Hepatocyte (in vitro differentiated cells): Measurements from ENCODE around the gene FAM180B. TPM values are rescaled to one million over a fixed set of nuclear protein-coding genes. Genes with fewer than 3 reads are reported as not detected.

Experiments
- DNase-seq: peaks from one replicate; pipeline ENCODE4 v3.0.0-alpha.2; 2016; ENCODE audit warnings: low spot score
- H2AFZ ChIP-seq: fragments of 200-600 bp; sonication (generic); 2 replicates; pipeline ENCODE4 v1.6.0; 2016; ENCODE audit warnings: antibody characterized with exemption, mild to moderate bottlenecking
- H3K27ac ChIP-seq: fragments of 200-600 bp; sonication (generic); 2 replicates; pipeline ENCODE4 v1.5.1; 2016; ENCODE audit warnings: mild to moderate bottlenecking
- H3K27me3 ChIP-seq: fragments of 200-600 bp; sonication (generic); 2 replicates; pipeline ENCODE4 v1.6.1; 2016
- H3K36me3 ChIP-seq: fragments of 200-600 bp; sonication (generic); replicated peaks from 2 replicates; pipeline ENCODE4 v1.5.1; 2016; ENCODE audit warnings: low read depth; ENCODE audit not compliant: insufficient read depth
- H3K4me1 ChIP-seq: fragments of 200-600 bp; sonication (generic); 2 replicates; pipeline ENCODE4 v1.5.1; 2016; ENCODE audit warnings: mild to moderate bottlenecking, moderate library complexity; ENCODE audit not compliant: insufficient read depth
- H3K4me2 ChIP-seq: fragments of 200-600 bp; sonication (generic); 2 replicates; pipeline ENCODE4 v1.6.0; 2016
- H3K4me3 ChIP-seq: fragments of 200-600 bp; sonication (generic); 2 replicates; pipeline ENCODE4 v1.5.1; 2016; ENCODE audit warnings: mild to moderate bottlenecking
- H3K79me2 ChIP-seq: fragments of 200-600 bp; sonication (generic); 2 replicates; pipeline ENCODE4 v1.6.0; 2017; ENCODE audit warnings: mild to moderate bottlenecking
- H3K9me2 ChIP-seq: fragments of 200-600 bp; sonication (generic); replicated peaks from 2 replicates; pipeline ENCODE4 v1.6.0; 2017; ENCODE audit warnings: mild to moderate bottlenecking; ENCODE audit not compliant: insufficient read depth
- H3K9me3 ChIP-seq: fragments of 200-600 bp; sonication (generic); 2 replicates; pipeline ENCODE4 v1.5.1; 2016; ENCODE audit warnings: low read depth, mild to moderate bottlenecking
- H4K20me1 ChIP-seq: fragments of 200-600 bp; sonication (generic); 2 replicates; pipeline ENCODE4 v1.6.0; 2016; ENCODE audit warnings: mild to moderate bottlenecking; ENCODE audit not compliant: insufficient read depth, poor library complexity, severe bottlenecking
- CTCF ChIP-seq: fragments of 200-600 bp; sonication (generic); IDR thresholded peaks from 2 replicates; pipeline ENCODE4 v1.5.1; 2016; ENCODE audit warnings: antibody characterized with exemption, mild to moderate bottlenecking; ENCODE audit not compliant: poor library complexity
- EZH2 ChIP-seq: fragments of 200-600 bp; sonication (generic); IDR thresholded peaks from 2 replicates; pipeline ENCODE4 v1.6.1; 2016; ENCODE audit warnings: antibody characterized with exemption, mild to moderate bottlenecking, borderline replicate concordance
- EZH2phosphoT487 ChIP-seq: fragments of 200-600 bp; sonication (generic); IDR thresholded peaks from one replicate; pipeline ENCODE4 v1.6.1; 2018; ENCODE audit warnings: antibody characterized with exemption, mild to moderate bottlenecking, low read depth, moderate library complexity; ENCODE audit not compliant: unreplicated experiment, severe bottlenecking
- WGBS: methylation state at CpG from one replicate; pipeline ENCODE4 v1.1.6; 2016; ENCODE audit warnings: low lambda C conversion rate; ENCODE audit errors: missing lambda C conversion rate; 5-methylcytosine and 5-hydroxymethylcytosine counted together
- polyA plus RNA-seq: library from polyadenylated mRNA; unstranded; fragments of >200 nt; fragmentation: Nextera tagmentation; extraction: Ambion mirVana; gene quantifications from 2 replicates; pipeline ENCODE4 v1.2.1, GENCODE V29; 2016
- total RNA-seq: library from RNA; depleted of rRNA; stranded (reverse); fragments of >200 nt; gene quantifications from 2 replicates; pipeline ENCODE4 v1.2.3, GENCODE V29; 2014

FAM180B gene
- total and polyA plus RNA-seq, 2 experiments from 2014 or later = 0.50 TPM; not detected in 1

DNA sequence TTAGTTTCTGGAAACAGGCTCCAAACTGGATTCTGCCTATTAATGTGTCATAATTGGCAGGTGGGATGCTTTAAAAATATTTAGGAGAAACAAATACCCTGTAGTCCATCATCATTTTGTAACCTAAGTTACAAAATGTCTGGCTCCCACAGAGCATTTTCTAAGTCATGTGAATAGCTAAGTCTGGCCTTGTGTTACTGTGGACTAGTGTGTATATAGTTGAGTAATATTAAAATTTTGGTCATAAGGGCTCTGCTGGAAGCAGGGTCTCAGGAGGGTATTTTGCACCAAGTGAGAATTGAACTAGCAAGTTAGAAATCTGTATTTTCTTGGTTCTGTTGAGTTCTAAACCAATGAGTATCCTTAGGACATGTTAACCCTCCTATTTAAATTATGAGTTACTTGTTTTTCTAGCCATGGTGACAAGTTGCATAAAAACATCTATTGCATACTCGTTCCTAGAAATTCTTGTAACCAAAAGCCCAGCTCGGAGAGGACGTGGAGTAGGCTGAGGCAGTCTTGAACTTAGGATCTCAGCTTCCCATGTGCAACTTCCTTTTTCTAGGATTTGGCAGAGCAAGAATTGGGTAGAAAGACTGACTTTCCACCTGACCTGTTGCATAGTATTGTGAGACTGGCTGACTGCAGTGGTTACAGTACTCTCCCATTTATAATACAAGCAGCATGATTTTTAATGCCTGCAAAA, 15.7 kb upstream of the FAM180B start:
- WGBS = 99% methylated on average over 3 of the region's 3 CpGs
- peaks cover 59% of the 10 kb centered on the region for H3K79me2 ChIP-seq

GRCh38 chr11:47571357-47571729, 15.1 kb upstream of the FAM180B start:
- no peaks in the 10 kb centered on the region for H3K36me3 ChIP-seq
- H3K9me2 ChIP-seq = no peaks in the 10 kb centered on the region
- WGBS = 93% methylated on average over 4 of the region's 4 CpGs
- no peak overlapping the region for H2AFZ ChIP-seq
- TF ChIP-seq EZH2phosphoT487 = no peak
- no peak for TF ChIP-seq EZH2
- no peak for TF ChIP-seq CTCF
- H3K4me3 ChIP-seq = no peak overlapping the region
- DNase-seq = no peak
- no peaks in the 10 kb centered on the region for H4K20me1 ChIP-seq
- no peak overlapping the region for H3K27ac ChIP-seq
- peaks cover 5% of the 10 kb centered on the region for H3K4me1 ChIP-seq
- no peaks in the 10 kb centered on the region for H3K9me3 ChIP-seq
- peaks cover 57% of the 10 kb centered on the region for H3K79me2 ChIP-seq
- H3K27me3 ChIP-seq = no peaks in the 10 kb centered on the region
- no peak overlapping the region for H3K4me2 ChIP-seq

More for the DNA sequence above, 15.7 kb upstream of the FAM180B start:
- no peak overlapping the region for H3K4me2 ChIP-seq
- no peaks in the 10 kb centered on the region for H3K36me3 ChIP-seq
- no peaks in the 10 kb centered on the region for H3K27me3 ChIP-seq
- no peaks in the 10 kb centered on the region for H3K9me2 ChIP-seq
- H4K20me1 ChIP-seq = no peaks in the 10 kb centered on the region
- no peak for DNase-seq
- H3K4me3 ChIP-seq = no peak overlapping the region
- no peaks in the 10 kb centered on the region for H3K9me3 ChIP-seq
- no peak overlapping the region for H2AFZ ChIP-seq
- TF ChIP-seq EZH2 (no peak), EZH2phosphoT487 (no peak), CTCF (no peak)
- H3K4me1 ChIP-seq = peaks cover 9% of the 10 kb centered on the region
- H3K27ac ChIP-seq = no peak overlapping the region

DNA sequence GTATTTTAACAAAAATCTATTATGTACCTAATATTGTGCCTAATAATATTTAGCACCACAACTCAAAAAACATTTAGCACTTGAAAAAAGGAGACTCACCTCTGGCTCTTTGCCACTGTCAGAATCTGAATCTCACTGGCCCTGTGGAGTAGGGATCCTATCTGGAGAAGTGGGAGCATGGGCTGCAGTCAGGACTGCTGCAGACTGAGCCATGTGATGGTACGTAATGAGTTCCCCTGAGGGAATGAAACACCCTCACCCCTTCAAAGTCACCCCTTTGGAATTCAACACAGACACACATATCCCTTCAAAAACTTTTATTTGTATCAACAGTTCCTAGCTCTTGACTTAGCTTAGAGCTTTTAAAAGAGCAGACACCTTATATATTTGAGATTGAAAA, 14.6 kb upstream of the FAM180B start:
- no peaks in the 10 kb centered on the region for H3K4me1 ChIP-seq
- WGBS = 75% methylated on average over 1 of the region's 1 CpG
- H3K79me2 ChIP-seq = peaks cover 57% of the 10 kb centered on the region
- H3K36me3 ChIP-seq = no peaks in the 10 kb centered on the region
- TF ChIP-seq CTCF = no peak
- TF ChIP-seq EZH2phosphoT487 = no peak
- no peak for TF ChIP-seq EZH2
- H3K9me3 ChIP-seq = no peaks in the 10 kb centered on the region
- no peak overlapping the region for H2AFZ ChIP-seq
- H3K9me2 ChIP-seq = no peaks in the 10 kb centered on the region
- no peak for DNase-seq
- H3K27ac ChIP-seq = no peak overlapping the region
- H3K4me2 ChIP-seq = no peak overlapping the region
- H4K20me1 ChIP-seq = no peaks in the 10 kb centered on the region
- no peak overlapping the region for H3K4me3 ChIP-seq
- no peaks in the 10 kb centered on the region for H3K27me3 ChIP-seq
